NCI-H345 (cell line): Measurements from ENCODE around the gene NDFIP2.

Experiments
- DNase-seq: peaks from one replicate; lab custom pipeline; 2025; lab: John Stamatoyannopoulos, UW

Gene NDFIP2

DNA sequence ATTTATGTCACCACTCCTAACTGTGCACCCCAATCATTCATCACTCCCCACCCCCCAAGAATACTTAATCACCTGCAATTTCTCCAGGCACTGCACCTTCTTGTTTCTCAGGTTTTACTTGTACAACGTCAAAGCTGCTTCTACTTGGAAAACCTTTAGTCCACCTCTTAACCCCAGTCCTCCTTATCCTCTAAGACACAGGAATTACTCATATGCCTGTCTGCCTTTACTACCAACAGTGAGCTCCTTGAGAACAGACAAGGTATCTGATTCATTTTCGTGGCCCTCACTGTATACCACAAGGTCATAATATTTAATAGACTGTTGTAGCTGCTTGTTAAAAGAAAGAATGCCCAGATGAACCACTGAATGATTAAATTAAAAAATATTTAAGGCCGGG is 21.0 kb upstream of the NDFIP2 start:
- DNase-seq = no peak

DNA sequence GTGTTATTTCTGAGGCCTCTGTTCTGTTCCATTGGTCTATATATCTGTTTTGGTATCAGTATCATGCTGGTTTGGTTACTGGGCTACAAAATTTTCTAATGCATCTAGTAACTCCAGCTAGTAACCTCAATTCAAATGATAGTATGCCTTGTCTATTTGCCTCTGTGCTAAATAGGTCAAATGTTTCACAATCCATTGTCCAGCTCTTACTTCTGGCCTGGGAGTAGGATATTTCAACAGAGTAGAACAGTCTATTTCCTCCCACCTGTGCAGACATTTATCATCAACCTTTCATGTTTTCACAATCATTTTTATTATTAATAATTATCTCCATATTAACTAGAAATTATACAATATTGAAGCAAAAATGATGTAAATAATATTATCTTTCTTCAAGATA is 18.1 kb upstream of the NDFIP2 start:
- no peak for DNase-seq

DNA sequence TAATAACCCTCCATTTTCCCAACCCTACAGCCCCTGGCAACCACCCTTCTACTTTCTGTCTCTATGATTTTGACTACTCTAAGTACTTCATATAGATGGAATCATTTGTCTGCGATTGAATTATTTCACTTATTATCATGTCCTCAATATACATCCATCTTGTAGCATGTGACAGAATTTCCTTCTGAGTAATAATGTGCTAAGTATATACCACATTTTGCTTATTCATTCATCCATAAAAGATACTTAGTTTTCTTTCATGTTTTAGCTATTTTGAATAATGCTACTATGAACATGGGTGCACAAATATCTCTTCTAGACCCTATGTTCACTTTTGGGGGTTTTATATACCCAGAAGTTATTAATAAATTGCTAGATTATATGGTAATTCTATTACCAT is 17.4 kb upstream of the NDFIP2 start:
- no peak for DNase-seq

DNA sequence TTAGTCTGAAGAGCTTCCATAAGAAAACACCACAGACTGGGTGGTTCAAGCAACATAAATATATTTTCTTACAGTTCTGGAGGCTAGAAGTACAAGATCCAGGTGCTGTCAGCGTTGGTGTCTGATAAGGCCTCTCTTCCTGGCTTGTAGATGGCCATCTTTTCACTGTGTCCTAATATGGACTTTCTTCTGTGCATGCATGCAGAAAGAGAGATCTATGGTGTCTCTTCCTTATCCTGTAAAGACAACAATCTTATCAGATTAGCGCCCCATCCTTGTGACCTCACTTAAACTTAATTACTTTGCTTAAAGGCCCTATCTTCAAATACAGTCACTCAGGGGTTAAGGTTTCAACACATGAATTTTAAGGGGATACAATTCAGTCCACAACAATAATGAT is 14.1 kb upstream of the NDFIP2 start:
- no peak for DNase-seq

DNA sequence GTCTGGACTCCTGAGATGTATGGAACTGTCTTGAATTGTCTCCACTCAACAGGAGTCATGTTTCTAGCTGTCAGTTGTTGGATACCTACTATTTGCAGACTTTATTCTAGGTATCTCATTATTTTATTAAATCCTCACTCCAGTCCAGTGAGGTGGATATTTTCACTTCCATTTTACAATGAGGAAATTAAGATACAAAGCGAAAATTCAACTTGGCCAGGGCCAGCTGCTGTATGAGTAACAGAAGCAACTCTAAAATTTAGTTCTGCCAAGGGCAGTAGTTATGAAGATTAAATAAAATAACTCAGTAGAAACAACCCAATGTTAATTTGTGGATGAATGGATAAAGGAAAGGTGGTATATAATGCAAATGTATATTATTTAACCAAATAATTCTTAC is 12.6 kb upstream of the NDFIP2 start:
- no peak for DNase-seq

DNA sequence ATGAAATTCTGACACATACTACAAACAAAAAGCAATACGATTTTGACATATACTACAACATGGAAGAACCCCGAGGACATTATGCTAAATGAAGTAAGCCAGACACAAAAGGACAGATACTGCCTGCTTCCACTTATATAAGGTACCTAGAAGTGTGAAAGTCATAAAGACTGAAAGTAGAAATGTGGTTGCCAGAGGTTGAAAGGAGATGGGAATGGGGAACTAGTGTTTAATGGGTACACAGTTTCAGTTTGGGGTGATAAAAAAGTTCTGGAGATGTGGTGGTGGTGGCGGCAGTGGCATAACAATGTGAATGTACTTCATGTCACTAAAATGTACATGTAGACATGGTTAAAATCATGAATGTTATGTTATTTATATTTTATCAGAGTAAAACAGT is 12.1 kb upstream of the NDFIP2 start:
- DNase-seq = no peak

DNA sequence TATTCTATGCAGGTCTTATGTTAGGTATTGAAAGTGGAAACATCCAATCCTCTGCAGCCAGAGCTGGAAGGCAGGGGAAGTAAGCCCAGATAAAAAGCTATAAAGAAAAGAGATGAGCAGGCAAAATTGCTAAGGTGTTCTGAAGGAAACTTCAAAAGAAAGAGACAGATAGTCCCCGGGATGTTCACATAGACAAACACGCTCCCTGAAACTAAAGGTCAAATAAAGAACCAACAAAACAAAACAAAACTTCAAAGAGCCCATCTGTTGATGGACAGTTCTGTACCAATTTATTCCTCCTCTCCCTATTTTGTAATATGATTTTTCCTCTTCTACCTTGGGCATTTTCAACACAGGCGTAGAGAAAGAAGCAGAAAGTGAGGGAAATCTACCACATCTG is 11.3 kb upstream of the NDFIP2 start:
- no peak for DNase-seq

DNA sequence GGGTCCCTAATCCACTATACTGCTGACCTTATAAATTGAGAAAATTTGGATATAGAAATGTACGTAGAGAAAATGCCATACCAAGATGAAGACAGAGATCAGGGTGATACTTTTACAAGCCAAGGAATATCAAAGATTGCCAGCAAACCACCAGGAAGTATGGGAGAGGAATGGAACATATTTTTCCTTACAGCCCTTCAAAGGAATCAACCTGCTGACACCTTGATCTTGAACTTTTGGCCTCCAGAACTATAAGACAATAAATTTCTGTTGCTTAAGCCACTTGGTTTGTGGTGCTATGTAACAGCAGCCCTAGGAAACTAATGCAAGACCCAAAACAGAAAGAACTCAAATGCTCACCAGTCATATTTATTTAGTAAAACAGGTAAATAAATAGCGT is 10.3 kb upstream of the NDFIP2 start:
- DNase-seq = no peak

DNA sequence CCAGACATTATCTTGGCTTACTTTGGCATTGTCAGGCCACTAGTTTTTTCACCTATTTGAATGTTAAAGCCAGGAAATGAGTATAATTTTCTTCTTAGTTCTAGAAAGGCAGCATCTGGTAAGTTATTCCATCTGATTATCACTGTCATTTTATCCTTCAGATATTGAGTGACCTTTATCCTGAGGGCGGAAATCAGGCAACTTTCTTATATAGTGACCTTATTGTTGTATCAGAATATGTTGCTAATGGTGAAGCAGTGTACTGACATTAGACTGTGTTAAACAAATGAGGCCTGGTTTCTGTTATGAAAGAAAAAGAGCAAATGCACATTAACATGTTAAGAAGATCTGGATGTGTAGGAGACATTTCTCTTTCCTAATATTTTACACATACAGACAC is 5.4 kb upstream of the NDFIP2 start:
- no peak for DNase-seq

DNA sequence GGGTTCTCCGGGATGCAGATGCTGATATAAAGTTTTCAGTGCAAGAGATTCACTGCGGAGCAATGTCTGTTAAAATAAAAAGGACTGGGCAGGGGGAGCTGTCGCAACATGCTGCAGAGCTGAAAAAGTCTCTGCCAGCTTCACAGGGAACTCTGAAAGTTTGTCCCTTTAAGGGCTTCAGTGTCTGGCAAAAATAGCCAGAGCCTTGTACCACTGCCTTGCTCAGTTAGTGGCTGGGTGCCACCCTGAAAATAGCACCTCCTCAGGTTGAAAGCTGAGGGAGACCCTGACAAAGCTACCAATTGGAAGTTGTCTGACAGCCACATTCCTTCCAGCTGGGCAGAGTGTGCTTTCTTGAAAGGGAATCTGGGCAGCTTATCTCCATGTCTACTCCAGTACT is 3.0 kb upstream of the NDFIP2 start:
- no peak for DNase-seq

DNA sequence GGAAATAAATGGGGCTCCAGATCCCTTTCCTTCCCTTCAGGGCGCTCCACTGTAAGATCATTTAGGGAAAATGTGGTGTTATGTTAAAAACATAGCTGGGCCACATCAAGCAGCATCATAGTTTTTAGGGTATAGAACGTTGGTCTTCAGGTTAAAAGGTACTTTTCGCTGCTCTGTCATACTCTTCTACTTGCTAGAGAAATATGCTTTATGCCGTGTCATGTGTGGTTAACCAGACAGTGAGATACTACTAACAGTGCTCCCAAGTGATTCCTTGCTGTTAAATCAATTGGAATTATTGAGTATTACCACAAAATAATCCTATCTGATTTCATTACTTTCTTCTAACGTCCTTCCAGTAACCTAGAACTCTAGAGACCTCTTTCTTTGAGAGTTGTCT is 1.1 kb upstream of the NDFIP2 start:
- DNase-seq = no peak

DNA sequence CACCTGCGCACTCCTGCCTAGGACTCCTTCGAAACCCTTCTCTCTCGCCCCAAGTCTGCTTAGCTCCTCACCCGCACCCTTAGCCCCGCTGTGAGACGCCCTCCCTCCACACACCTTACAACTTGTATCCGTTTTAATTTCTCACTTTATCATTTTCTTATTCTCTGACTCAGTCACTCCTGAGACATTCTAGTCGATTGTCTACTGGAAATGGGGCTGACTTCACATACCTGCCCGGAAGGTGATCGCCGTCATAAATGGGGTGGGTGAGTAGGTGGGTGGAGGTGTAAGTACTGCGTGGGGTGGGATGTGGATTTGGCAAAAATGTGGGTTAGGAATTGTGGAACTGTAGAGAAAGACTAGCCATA is 714 bp downstream of the NDFIP2 start:
- peak; percentile 37 for DNase-seq

DNA sequence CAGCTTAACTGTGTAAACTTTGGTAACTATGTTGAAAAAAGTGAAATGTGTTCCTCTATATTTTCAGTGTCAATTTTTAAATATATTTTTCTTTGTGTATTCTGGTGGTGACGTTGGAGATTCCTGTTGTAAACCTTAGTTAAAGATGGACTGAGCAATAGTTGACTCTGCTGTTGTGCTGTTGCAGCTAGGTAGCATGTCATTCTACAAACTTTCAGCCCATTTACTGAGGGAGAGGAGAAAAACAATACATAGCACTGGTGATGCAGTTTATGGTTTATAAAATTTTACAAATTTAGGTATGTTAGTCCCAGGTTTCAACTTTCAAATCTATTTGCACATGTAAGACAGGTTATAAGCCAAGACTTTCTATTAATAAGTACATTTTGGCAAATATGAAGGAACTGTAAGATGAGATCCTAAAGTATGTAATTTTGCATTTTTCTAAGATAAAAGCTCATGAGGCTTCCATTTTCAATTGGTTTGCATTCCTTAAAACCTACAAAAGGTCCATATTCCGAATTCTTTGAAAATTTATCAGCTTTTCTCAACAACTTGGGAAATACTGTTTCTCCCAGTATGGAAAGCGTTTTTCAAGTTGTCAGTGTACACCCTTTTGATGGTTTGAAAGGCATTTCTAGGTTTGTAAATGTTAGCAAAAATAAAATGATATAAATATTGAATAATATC is 1.5 kb downstream of the NDFIP2 start:
- no peak for DNase-seq

DNA sequence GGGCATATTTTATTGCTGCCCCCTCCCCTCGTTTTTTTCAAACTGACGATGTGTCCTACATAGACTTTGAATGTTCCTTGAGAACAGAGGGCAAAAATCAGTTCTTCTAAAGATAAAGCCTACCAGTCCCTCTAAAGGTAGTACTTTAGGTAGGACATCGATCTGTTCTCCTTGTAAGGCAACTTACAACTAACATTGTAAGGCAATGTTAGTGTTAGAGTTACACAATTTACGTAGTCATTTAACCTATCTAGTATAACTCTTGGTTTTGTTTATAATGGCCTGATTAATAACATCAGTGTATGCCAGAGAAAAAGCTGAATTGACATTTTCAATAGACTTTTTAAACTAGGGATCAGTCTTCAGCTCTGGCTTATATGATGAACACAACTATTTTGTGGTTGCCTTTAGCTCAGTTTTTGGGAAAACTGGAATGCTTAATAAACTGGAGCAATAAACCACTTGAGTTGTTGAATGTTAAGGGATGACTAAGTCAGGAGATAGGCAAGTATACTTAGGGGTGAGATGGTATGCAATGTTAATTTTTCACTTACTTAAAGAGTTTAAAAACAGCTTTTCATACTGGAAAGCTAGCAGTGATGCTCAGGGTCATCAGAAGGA is 2.2 kb downstream of the NDFIP2 start:
- DNase-seq = no peak

DNA sequence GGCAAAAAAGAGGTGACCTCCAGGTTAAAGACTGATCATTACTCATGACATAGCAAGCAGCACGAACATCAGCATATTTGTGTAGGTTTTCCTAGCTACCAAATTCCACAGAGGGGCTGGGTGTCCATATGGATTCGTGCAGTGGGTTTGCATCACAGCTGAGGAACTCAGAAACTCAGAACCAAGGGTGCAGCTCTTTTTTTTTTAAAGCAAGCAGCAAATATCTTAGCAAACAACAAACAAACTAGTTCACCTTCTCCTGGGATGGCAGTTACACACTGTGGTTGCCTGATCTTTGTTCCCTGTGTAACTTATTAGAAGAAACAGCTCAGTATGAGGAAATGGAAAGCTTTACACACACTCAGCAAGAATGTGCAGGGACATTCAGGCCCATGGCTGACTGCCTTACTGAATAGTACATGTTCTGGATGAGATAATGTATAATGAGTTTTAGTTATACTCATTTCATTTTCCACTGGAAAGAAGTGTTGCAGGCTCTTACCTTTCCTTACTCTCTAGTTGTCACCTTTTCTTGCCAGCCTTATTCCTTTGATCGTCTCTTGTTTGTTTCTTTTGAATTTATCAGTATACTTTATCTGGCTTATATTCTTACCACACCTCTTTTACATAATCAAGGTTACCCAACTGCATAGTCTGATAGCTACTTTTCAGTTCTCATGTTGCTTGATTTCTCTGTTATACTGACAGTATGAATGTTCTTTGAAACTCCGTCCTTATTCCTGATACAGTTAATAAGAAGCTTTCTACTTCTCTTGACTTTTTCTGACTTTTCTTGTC is 4.3 kb downstream of the NDFIP2 start:
- no peak for DNase-seq

DNA sequence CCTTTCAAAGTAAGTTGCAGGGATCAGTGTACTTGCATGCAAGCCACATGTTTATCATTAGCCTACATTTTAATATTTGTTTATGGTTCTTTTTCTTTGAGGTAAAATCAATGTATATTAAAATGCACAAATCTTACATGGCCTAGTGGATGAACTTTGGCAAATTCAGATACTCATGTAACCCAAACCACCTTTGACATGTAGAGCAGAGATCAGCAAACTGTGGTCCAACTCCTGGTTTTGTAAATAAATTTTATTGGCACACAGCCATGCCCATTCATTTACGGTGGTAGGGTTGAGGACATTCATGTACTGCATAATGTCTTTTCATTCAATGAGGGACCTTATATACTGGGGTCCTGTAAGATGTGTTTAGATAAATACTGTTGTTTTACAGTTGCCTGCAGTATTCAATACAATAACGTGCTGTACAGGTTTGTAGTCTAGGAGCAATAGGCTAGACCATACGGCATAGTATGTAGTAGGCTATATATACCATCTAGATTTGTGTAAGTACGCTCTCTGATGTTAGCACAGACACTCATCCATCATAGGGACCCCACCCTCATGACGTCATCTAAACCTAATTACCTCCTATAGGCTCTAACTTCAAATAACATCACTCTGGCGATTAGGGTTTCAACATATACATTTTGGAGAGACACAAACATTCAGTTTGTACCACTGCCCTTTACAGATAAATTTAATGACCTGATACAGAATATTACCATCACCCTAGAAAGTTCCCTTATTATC is 5.7 kb downstream of the NDFIP2 start:
- peak; percentile 4 for DNase-seq

DNA sequence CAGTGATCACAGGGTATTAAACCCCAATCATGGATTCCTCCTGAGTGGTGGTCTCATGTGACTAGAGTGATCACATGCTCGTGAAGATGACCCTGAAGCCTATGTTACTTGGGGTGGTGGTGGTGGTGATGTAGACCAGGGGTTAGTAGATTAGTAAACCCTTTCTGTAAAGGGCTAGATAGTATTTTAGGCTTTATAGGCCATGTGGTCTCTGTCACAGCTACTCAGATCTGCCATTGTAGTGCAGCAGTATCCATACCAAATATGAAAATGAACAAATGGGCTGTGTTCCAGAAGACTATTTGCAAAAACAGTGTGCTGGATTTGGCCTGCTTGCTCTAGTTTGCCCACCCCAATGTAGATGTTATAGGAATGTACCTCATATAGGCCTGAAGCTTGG is 9.4 kb downstream of the NDFIP2 start:
- no peak for DNase-seq

DNA sequence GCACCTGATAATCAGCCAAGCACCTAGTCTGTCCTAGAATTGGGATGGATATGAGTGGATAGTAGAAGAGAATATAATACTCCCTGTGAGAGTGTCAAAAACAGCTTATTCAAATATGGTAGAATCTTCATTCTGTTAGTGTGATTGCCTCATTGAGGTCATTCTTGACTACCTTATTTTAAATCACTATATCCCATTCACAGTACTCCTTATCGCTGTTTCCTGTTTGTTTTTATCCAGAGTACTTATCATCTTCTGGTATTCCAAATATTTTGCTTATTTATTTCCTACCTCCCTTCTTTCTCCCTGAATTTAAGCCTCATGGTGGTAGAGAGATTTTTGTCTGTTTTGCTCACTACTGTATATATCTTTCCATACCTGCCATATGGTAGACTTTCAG is 9.9 kb downstream of the NDFIP2 start:
- DNase-seq = no peak

DNA sequence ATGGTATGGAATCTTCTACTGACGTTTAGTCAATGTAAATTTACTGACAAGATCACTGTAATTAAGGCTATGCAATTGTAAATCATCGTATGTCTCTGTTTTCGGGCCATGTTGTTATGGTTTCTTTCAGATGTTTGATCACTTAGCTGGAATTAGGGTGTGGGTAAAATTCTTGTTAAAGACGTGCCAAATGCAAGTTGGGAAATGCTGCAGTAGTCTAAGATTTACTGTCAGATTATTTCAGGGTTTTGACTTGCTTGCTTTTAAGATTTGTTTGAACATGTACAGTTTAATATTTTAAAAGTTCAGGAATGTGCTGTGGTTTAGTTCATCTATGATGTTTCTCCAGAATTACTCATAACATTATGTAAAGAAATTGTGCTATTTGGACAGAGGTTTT is 10.8 kb downstream of the NDFIP2 start:
- DNase-seq = no peak

DNA sequence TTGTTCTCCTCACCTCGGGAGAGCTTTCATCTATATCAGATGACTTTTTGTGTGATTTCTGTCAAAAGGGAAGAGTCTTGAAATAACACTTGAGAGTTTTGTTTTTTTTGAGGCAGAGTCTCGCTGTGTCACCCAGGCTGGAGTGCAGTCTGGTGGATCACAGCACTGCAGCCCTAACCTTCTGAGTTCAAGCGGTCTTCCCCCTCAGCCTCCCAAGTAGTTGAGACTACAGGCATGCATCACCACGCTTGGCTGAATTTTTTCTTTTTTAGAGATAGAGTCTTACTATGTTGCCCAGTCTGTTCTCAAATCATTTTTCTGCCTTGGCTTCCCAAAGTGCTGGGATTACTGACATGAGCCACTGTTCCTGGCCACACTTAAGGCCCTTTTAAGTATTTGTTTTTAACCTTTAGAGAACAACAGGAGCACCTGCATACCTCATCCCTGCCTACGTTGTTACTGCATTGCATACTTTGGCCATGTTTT is 11.4 kb downstream of the NDFIP2 start:
- no peak for DNase-seq

DNA sequence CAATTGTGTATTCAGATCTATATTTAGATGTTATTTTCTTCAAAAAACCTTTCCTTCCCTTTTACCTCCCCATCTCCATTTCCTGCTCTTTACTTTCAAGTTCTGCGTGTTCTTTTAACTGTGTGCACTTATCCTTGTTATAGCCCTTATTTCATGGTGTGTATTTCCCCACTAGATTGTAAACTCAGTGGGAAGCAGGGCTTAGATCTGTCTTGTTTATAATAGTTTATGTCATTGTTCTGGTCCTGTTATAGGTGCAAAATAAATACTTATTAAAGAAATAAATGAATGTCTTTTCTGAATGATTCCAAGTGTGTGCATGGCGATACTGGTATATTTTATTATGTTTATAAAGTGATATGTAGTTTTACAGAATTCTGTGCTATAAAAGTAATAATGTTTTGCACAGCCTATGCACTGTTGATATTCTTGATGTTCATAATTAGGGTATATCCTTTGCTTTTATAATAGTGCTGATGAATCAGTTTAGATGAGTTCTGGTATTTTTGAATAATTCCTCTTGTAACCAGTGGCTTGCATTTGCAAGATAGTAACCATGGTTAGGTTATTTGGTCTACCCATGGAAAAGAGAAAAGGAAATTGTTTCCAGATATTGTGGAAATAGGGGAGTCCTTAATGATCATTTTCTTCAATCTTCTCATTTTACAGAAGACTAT is 12.1 kb downstream of the NDFIP2 start:
- no peak for DNase-seq

DNA sequence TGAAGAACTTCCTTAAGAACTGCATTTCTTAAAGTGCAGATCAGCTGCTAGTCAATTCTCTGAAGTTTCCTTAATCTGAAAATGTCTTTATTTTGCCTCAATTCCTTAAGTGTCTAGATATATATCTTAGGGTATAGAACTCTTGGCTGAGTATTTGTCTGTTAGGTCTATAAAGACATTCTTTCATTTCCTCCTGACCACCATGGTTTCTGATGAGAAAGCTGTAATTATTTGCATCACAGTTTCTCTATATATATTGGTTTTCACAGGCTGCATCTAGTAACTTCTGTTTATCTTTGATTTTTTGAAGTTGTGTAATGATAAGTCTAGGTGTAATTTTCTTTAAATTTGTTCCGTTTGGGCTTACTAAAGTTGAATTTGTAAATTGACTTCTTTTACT is 15.2 kb downstream of the NDFIP2 start:
- no peak for DNase-seq
